Neural cell (in vitro differentiated cells): ENCODE measurements around the gene GRID1. TPM values are rescaled to one million over a fixed set of nuclear protein-coding genes. Genes with fewer than 3 reads are reported as not detected.

ENCODE experiments used
- H2AFZ ChIP-seq: fragments of 200-600, 300-800 bp; sonication (generic), shearing (Covaris generic); 2 replicates; pipeline ENCODE4 v1.6.0; 2014; ENCODE audit warnings: low read depth, mild to moderate bottlenecking, antibody characterized with exemption, low read length, moderate library complexity
- H3F3A ChIP-seq: fragments of 200-600 bp; shearing (Covaris generic); 2 replicates; pipeline ENCODE4 v1.6.1; 2016; ENCODE audit warnings: mild to moderate bottlenecking, moderate library complexity, mixed read lengths, antibody characterized with exemption, low read length; ENCODE audit not compliant: insufficient read depth, poor library complexity, severe bottlenecking
- H3K27ac ChIP-seq: fragments of 200-600, 300-800 bp; sonication (generic), shearing (Covaris generic); 2 replicates; pipeline ENCODE4 v1.5.1; 2014; ENCODE audit warnings: mild to moderate bottlenecking, low read length, moderate library complexity
- H3K27me3 ChIP-seq: fragments of 300-800, 200-600 bp; sonication (generic), shearing (Covaris generic); 2 replicates; pipeline ENCODE4 v1.6.0; 2014; ENCODE audit warnings: mild to moderate bottlenecking, low read depth, low read length, moderate library complexity; ENCODE audit not compliant: insufficient read depth
- H3K36me3 ChIP-seq: fragments of 300-800, 200-600 bp; sonication (generic), shearing (Covaris generic); 2 replicates; pipeline ENCODE4 v1.5.1; 2014; ENCODE audit warnings: mild to moderate bottlenecking, antibody characterized with exemption, low read length, moderate library complexity; ENCODE audit not compliant: insufficient read depth
- H3K4me2 ChIP-seq: fragments of 300-800, 200-600 bp; sonication (generic), shearing (Covaris generic); 2 replicates; pipeline ENCODE4 v1.6.0; 2014; ENCODE audit warnings: mild to moderate bottlenecking, low read length
- H3K4me3 ChIP-seq: fragments of 300-800, 200-600 bp; sonication (generic), shearing (Covaris generic); 2 replicates; pipeline ENCODE4 v1.5.1; 2014; ENCODE audit warnings: mild to moderate bottlenecking, low read length, moderate library complexity
- H3K79me2 ChIP-seq: fragments of 200-600 bp; shearing (Covaris generic); replicated peaks from 2 replicates; pipeline ENCODE4 v1.6.0; 2014; ENCODE audit warnings: mild to moderate bottlenecking, low read length, moderate library complexity; ENCODE audit not compliant: insufficient read depth
- H3K9ac ChIP-seq: fragments of 300-800, 200-600 bp; sonication (generic), shearing (Covaris generic); 2 replicates; pipeline ENCODE4 v1.6.1; 2016; ENCODE audit warnings: mild to moderate bottlenecking, low read length, mixed read lengths
- H3K9me2 ChIP-seq: fragments of 200-600 bp; shearing (Covaris generic); 2 replicates; pipeline ENCODE4 v1.6.1; 2016; ENCODE audit warnings: mild to moderate bottlenecking, low read length, mixed read lengths; ENCODE audit not compliant: insufficient read depth
- H3K9me3 ChIP-seq: fragments of 200-600, 300-800 bp; sonication (generic), shearing (Covaris generic); 2 replicates; pipeline ENCODE4 v1.6.1; 2016; ENCODE audit warnings: mild to moderate bottlenecking, mixed run types, low read length, moderate library complexity, mixed read lengths
- H4K20me1 ChIP-seq: fragments of 200-600 bp; shearing (Covaris generic); 2 replicates; pipeline ENCODE4 v1.6.1; 2016; ENCODE audit warnings: mild to moderate bottlenecking, mixed run types; ENCODE audit not compliant: insufficient read depth
- CTCF ChIP-seq: fragments of 450-650 bp; IDR thresholded peaks from 2 replicates; pipeline ENCODE4 v1.5.1; 2014; ENCODE audit warnings: antibody characterized with exemption, mild to moderate bottlenecking, moderate library complexity; ENCODE audit not compliant: poor library complexity, severe bottlenecking
- EP300 ChIP-seq: fragments of 450-650 bp; conservative IDR thresholded peaks from 2 replicates; pipeline ENCODE4 v1.6.1; 2014; ENCODE audit warnings: antibody characterized with exemption, mild to moderate bottlenecking, moderate library complexity; ENCODE audit not compliant: poor library complexity, severe bottlenecking
- EZH2 ChIP-seq: fragments of 200-600, 300-800 bp; shearing (Covaris generic), sonication (generic); IDR thresholded peaks from 2 replicates; pipeline ENCODE4 v1.6.1; 2014; ENCODE audit warnings: antibody characterized with exemption, low read length, borderline replicate concordance, mild to moderate bottlenecking; ENCODE audit not compliant: insufficient read depth, poor library complexity, severe bottlenecking
- MXI1 ChIP-seq: fragments of 450-650 bp; conservative IDR thresholded peaks from 2 replicates; pipeline ENCODE4 v1.6.1; 2014; ENCODE audit warnings: antibody characterized with exemption, mild to moderate bottlenecking; ENCODE audit not compliant: poor library complexity, severe bottlenecking
- POLR2AphosphoS5 ChIP-seq: IDR thresholded peaks from 2 replicates; pipeline ENCODE4 v1.6.1; 2012
- RAD21 ChIP-seq: fragments of 450-650 bp; conservative IDR thresholded peaks from 2 replicates; pipeline ENCODE4 v1.6.1; 2014; ENCODE audit warnings: antibody characterized with exemption, mild to moderate bottlenecking, moderate library complexity
- SMC3 ChIP-seq: fragments of 450-650 bp; conservative IDR thresholded peaks from 2 replicates; pipeline ENCODE4 v1.6.1; 2014; ENCODE audit warnings: antibody characterized with exemption, mild to moderate bottlenecking, moderate library complexity; ENCODE audit not compliant: poor library complexity
- polyA plus RNA-seq: library from polyadenylated mRNA; depleted of rRNA; stranded (reverse); fragments of >200 nt; gene quantifications from 2 replicates; pipeline ENCODE4 v1.2.3, GENCODE V29; 2014
- TF ChIP-seq, protein P1 (sequence below): IDR thresholded peaks from 2 replicates; pipeline ENCODE4 v1.6.1; 2012; ENCODE audit warnings: borderline replicate concordance

GRID1 gene
- polyA plus RNA-seq, 1 donor from 2014 or later = 7.3 TPM

GRCh38 chr10:86035791-86036543 is 330.6 kb downstream of the GRID1 start:
- TF ChIP-seq MXI1 (no peak), CTCF (no peak), SMC3 (no peak), POLR2AphosphoS5 (no peak), EP300 (no peak)
- no peak overlapping the region for H2AFZ ChIP-seq
- no peaks in the 10 kb centered on the region for H3K9me2 ChIP-seq
- no peak overlapping the region for H3K4me2 ChIP-seq
- no peaks in the 10 kb centered on the region for H3K79me2 ChIP-seq
- H3F3A ChIP-seq = no peaks in the 10 kb centered on the region
- H3K9me3 ChIP-seq = no peaks in the 10 kb centered on the region
- no peaks in the 10 kb centered on the region for H4K20me1 ChIP-seq
- H3K27ac ChIP-seq = no peak overlapping the region
- H3K36me3 ChIP-seq = no peaks in the 10 kb centered on the region
- no peaks in the 10 kb centered on the region for H3K27me3 ChIP-seq
- no peak overlapping the region for H3K4me3 ChIP-seq
- no peak overlapping the region for H3K9ac ChIP-seq

DNA sequence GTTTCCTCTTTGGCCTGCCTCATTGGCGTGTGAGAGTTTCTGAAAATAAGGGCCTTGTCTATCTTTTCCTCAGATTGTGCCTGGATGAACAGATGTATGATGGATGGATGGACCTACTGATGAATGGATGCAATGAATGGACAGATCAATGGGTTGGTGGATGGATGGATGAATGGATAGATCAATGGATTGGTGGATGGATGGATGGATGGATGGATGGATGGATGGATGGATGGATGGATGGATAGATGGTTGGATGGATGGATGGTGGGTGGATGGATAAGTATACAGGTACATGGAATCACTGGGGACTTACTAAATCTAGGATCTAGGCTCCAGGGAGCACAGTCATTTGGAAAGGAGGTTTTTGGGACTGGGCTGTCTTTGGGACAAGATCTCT is 331.9 kb downstream of the GRID1 start:
- TF ChIP-seq, protein P1, sequence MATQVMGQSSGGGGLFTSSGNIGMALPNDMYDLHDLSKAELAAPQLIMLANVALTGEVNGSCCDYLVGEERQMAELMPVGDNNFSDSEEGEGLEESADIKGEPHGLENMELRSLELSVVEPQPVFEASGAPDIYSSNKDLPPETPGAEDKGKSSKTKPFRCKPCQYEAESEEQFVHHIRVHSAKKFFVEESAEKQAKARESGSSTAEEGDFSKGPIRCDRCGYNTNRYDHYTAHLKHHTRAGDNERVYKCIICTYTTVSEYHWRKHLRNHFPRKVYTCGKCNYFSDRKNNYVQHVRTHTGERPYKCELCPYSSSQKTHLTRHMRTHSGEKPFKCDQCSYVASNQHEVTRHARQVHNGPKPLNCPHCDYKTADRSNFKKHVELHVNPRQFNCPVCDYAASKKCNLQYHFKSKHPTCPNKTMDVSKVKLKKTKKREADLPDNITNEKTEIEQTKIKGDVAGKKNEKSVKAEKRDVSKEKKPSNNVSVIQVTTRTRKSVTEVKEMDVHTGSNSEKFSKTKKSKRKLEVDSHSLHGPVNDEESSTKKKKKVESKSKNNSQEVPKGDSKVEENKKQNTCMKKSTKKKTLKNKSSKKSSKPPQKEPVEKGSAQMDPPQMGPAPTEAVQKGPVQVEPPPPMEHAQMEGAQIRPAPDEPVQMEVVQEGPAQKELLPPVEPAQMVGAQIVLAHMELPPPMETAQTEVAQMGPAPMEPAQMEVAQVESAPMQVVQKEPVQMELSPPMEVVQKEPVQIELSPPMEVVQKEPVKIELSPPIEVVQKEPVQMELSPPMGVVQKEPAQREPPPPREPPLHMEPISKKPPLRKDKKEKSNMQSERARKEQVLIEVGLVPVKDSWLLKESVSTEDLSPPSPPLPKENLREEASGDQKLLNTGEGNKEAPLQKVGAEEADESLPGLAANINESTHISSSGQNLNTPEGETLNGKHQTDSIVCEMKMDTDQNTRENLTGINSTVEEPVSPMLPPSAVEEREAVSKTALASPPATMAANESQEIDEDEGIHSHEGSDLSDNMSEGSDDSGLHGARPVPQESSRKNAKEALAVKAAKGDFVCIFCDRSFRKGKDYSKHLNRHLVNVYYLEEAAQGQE = no peak
- TF ChIP-seq EZH2 = no peak
- TF ChIP-seq RAD21 = no peak
- Histone ChIP-seq H4K20me1 (no peaks in the 10 kb centered on the region), H3K27me3 (no peaks in the 10 kb centered on the region), H3K4me2 (no peak overlapping the region), H3K4me3 (no peak overlapping the region), H3K36me3 (no peaks in the 10 kb centered on the region), H3K79me2 (no peaks in the 10 kb centered on the region), H3K27ac (no peak overlapping the region), H3F3A (no peaks in the 10 kb centered on the region), H2AFZ (no peak overlapping the region), H3K9ac (no peak overlapping the region), H3K9me3 (peaks cover 4% of the 10 kb centered on the region), H3K9me2 (no peaks in the 10 kb centered on the region)

- peaks cover 4% of the 10 kb centered on the region for H3K9me3 ChIP-seq
- H3K4me3 ChIP-seq = no peak overlapping the region
- no peaks in the 10 kb centered on the region for H3K9me2 ChIP-seq
- no peaks in the 10 kb centered on the region for H3K36me3 ChIP-seq
- H4K20me1 ChIP-seq = no peaks in the 10 kb centered on the region
- no peak overlapping the region for H3K27ac ChIP-seq
- H2AFZ ChIP-seq = no peak overlapping the region
- no peaks in the 10 kb centered on the region for H3F3A ChIP-seq
- TF ChIP-seq CTCF (no peak), RAD21 (no peak), SMC3 (no peak), POLR2AphosphoS5 (no peak)
- TF ChIP-seq, protein P1 = no peak
- no peaks in the 10 kb centered on the region for H3K27me3 ChIP-seq
- H3K9ac ChIP-seq = no peak overlapping the region
- H3K79me2 ChIP-seq = no peaks in the 10 kb centered on the region
- no peak overlapping the region for H3K4me2 ChIP-seq
Observed at GRCh38 chr10:86033581-86033980, 333.0 kb downstream of the GRID1 start.
